Measurements from ENCODE around the gene HYCC2. TPM values are rescaled to one million over a fixed set of nuclear protein-coding genes. Genes with fewer than 3 reads are reported as not detected.

Gene HYCC2
- total and polyA plus RNA-seq, 2 donors (not counting 3 experiments of a cell fraction or from before 2014, with no cell fraction given): 3.0 to 21.2 TPM

DNA sequence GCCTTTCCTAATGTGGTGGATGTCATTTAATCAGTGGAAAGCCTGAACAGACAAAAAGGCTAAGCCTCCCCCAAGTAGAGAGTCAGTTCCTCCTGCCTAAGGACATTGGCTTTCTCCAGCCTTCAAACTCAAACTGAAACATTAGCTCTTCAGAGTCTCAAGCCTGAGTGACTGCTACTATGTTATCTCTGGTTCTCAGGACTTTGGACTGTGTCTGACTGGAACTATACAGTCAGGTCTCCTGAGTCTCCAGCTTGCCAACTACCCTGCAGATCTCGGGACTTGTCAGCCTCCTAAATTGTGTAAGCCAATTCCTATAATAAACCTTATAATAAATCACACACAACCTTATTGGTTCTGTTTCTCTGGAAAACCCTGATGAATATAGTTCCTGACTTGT, 12.6 kb downstream of the HYCC2 start:
- H3K79me2 ChIP-seq (ENCODE audit: control insufficient read depth, insufficient read depth, low read length): peaks cover 66% of the 10 kb centered on the region
- H3K36me3 ChIP-seq (ENCODE audit: control insufficient read depth in 2 of 2, extremely low read depth in 1 of 2, insufficient read depth in 2 of 2, low read length in 2 of 2): no peaks in the 10 kb centered on the region
- H3K4me1 ChIP-seq (ENCODE audit: control insufficient read depth, extremely low read depth, insufficient read depth, low read length): no peaks in the 10 kb centered on the region
- FAIRE-seq: no peak
- dilution Hi-C loops (cut with MboI; ENCODE audit: extremely low pct_ligation_motif_present, low sequenced_read_pairs) (no loop called here), intact Hi-C loops (cut with micrococcal nuclease) (no loop called here)
- H2AFZ ChIP-seq (ENCODE audit: low read depth, low read length): no peak overlapping the region
- H3K27me3 ChIP-seq (ENCODE audit: control insufficient read depth in 2 of 2, insufficient read depth in 2 of 2, low read length in 2 of 2): no peaks in the 10 kb centered on the region
- no peaks in the 10 kb centered on the region for H4K20me1 ChIP-seq (replicated peaks; ENCODE audit: control insufficient read depth, extremely low read depth, insufficient read depth, low read length)
- no peak overlapping the region for H3K4me3 ChIP-seq (replicated peaks in 1 of 3; ENCODE audit: insufficient read depth in 1 of 3, low read depth in 1 of 3, low read length in 3 of 3)
- no peak overlapping the region for H3K27ac ChIP-seq (ENCODE audit: insufficient read depth, low read depth, low read length)
- POLR2A ChIA-PET: no interaction called here
- no peak overlapping the region for H3K9ac ChIP-seq (replicated peaks; ENCODE audit: extremely low read depth, insufficient read depth, low read length)
- no peak for TF ChIP-seq GATA2 (IDR thresholded peaks at IDR 0.05; ENCODE audit: insufficient read depth, insufficient read length, low read depth, low read length)
- TF ChIP-seq MAX (IDR thresholded peaks at IDR 0.05; ENCODE audit: insufficient read depth, insufficient read length): no peak
- TF ChIP-seq MYC (IDR thresholded peaks at IDR 0.05; ENCODE audit: low read depth, low read length): no peak
- no peak for TF ChIP-seq JUN (IDR thresholded peaks at IDR 0.05; ENCODE audit: borderline replicate concordance, insufficient read depth, insufficient read length, low read depth)
- TF ChIP-seq FOS (IDR thresholded peaks at IDR 0.05; ENCODE audit: borderline replicate concordance, insufficient read depth, low read length): no peak
- no peak for TF ChIP-seq CTCF (IDR thresholded peaks at IDR 0.05; ENCODE audit: extremely low read depth in 1 of 2, insufficient read depth in 1 of 2, low read depth in 1 of 2, low read length in 2 of 2)
- TF ChIP-seq POLR2AphosphoS5 (IDR thresholded peaks at IDR 0.05; ENCODE audit: insufficient read depth, low read depth, low read length): no peak
- TF ChIP-seq EZH2 (IDR thresholded peaks at IDR 0.05; ENCODE audit: borderline replicate concordance, low read depth, low read length, severe bottlenecking): no peak
- no peak for TF ChIP-seq POLR2A (IDR thresholded peaks at IDR 0.05; ENCODE audit: low read depth, low read length)
- DNase-seq (ENCODE audit: low read depth, low spot score): no peak
- H3K4me2 ChIP-seq (ENCODE audit: insufficient read depth, low read length): no peak overlapping the region
- no peaks in the 10 kb centered on the region for H3K9me1 ChIP-seq (replicated peaks; ENCODE audit: control insufficient read depth, extremely low read depth, insufficient read depth, low read length)
- CTCF ChIA-PET: interaction anchor here (1.1 to 1.4 kb wide), 2 partner anchors 10 to 99 kb away, joined by 3 to 4 read pairs; no protein-coding TSS in a partner anchor
- H3K9me3 ChIP-seq (replicated peaks; ENCODE audit: control insufficient read depth, insufficient read depth, low read length): no peaks in the 10 kb centered on the region
- no TSS peak for BruUV-seq (replicated peaks)
